Panc1 (cell line): ENCODE measurements around the gene KLHDC10. TPM values are rescaled to one million over a fixed set of nuclear protein-coding genes. Genes with fewer than 3 reads are reported as not detected.

ENCODE experiments used
- ATAC-seq: fragments of 200-7000 bp; cut with Tn5 transposase; 2 replicates; pipeline ENCODE4 v1.9.1; 2020; ENCODE audit warnings: mild to moderate bottlenecking, moderate library complexity
- BruUV-seq: library from RNA; stranded (reverse); fragments of 400-500 nt; replicated peaks from 2 replicates; lab custom pipeline; 2021; lab: Mats Ljungman, UMichigan
- CTCF ChIA-PET: fragments of 300-600 bp; sonication (Branson Sonifier 250); formaldehyde crosslinking; loops from one replicate; lab custom pipeline; 2022; ENCODE audit warnings: antibody characterized with exemption; lab: Charles Lee
- POLR2A ChIA-PET: fragments of 300-600 bp; sonication (Branson Sonifier 250); formaldehyde crosslinking; loops from one replicate; lab custom pipeline; 2022; ENCODE audit warnings: antibody characterized with exemption; lab: Charles Lee
- DNase-seq: peaks from one replicate; pipeline ENCODE4 v3.0.0-alpha.2; 2010; ENCODE audit warnings: low read depth, low spot score
- H3K27ac ChIP-seq: 2 replicates; pipeline ENCODE4 v1.5.1; 2011; ENCODE audit warnings: mild to moderate bottlenecking, low read length, inconsistent platforms
- H3K27me3 ChIP-seq: fragments of 200-500 bp; sonication (Bioruptor generic); 2 replicates; pipeline ENCODE4 v1.6.0; 2014; ENCODE audit warnings: low read length, inconsistent platforms; ENCODE audit not compliant: control insufficient read depth, insufficient read depth
- H3K36me3 ChIP-seq: fragments of 200-500 bp; sonication (Bioruptor generic); 2 replicates; pipeline ENCODE4 v1.5.1; 2014; ENCODE audit warnings: inconsistent platforms, mild to moderate bottlenecking, low read length, moderate library complexity; ENCODE audit not compliant: control insufficient read depth, insufficient read depth
- H3K4me1 ChIP-seq: 2 replicates; pipeline ENCODE4 v1.5.1; 2011; ENCODE audit warnings: inconsistent platforms, mild to moderate bottlenecking, low read length, moderate library complexity; ENCODE audit not compliant: control insufficient read depth, insufficient read depth
- H3K4me3 ChIP-seq, 2 experiments: 2 replicates each; pipeline ENCODE4 v1.5.1; 2011 to 2012; ENCODE audit warnings: low read depth in 2 of 2, low read length in 2 of 2, mild to moderate bottlenecking in 2 of 2, inconsistent platforms in 1 of 2, moderate library complexity in 1 of 2
- H3K9me3 ChIP-seq: fragments of 200-500 bp; sonication (Bioruptor generic); 2 replicates; pipeline ENCODE4 v1.5.1; 2014; ENCODE audit warnings: low read depth, mild to moderate bottlenecking, inconsistent platforms, low read length, moderate library complexity; ENCODE audit not compliant: control insufficient read depth, insufficient read depth
- POLR2AphosphoS5 ChIP-seq: IDR thresholded peaks from 2 replicates; pipeline ENCODE4 v1.6.1; 2012; ENCODE audit warnings: mild to moderate bottlenecking, low read depth, low read length, moderate library complexity
- SIN3A ChIP-seq: IDR thresholded peaks from 2 replicates; pipeline ENCODE4 v1.6.1; 2012; ENCODE audit warnings: low read depth, mild to moderate bottlenecking, low read length, moderate library complexity, borderline replicate concordance; ENCODE audit not compliant: insufficient read depth
- TCF7L2 ChIP-seq: IDR thresholded peaks from 2 replicates; pipeline ENCODE4 v1.6.1; 2011; ENCODE audit warnings: mild to moderate bottlenecking, low read depth, low read length, inconsistent platforms
- in situ Hi-C: cut with HindIII; loops from 2 replicates; pipeline ENCODE4 v1.10.0; 2016; ENCODE audit warnings: low sequenced_read_pairs, low pct_unique_long_range_greater_than_20kb
- intact Hi-C: fragments of 100-400 bp; cut with micrococcal nuclease; formaldehyde crosslinking; loops from one replicate; pipeline ENCODE4 v1.10.0; 2022; ENCODE audit not compliant: unreplicated experiment
- total RNA-seq: library from RNA; stranded (reverse); gene quantifications from one replicate; pipeline ENCODE4 v1.2.1, GENCODE V29; 2021; ENCODE audit not compliant: unreplicated experiment
- TF ChIP-seq, protein P1 (sequence below): fragments of 450-650 bp; IDR thresholded peaks from 2 replicates; pipeline ENCODE4 v1.5.1; 2017; ENCODE audit warnings: mild to moderate bottlenecking
- TF ChIP-seq, protein P2 (sequence below), 2 experiments: IDR thresholded peaks; 2 replicates each; pipeline ENCODE4 v1.6.1; 2011 to 2012; ENCODE audit warnings: low read depth in 2 of 2, control low read depth in 1 of 2, low read length in 1 of 2, mild to moderate bottlenecking in 1 of 2, moderate library complexity in 1 of 2; ENCODE audit not compliant: insufficient read depth in 1 of 2

KLHDC10 gene
- total RNA-seq, 1 experiment from 2014 or later, result 26.7 TPM

DNA sequence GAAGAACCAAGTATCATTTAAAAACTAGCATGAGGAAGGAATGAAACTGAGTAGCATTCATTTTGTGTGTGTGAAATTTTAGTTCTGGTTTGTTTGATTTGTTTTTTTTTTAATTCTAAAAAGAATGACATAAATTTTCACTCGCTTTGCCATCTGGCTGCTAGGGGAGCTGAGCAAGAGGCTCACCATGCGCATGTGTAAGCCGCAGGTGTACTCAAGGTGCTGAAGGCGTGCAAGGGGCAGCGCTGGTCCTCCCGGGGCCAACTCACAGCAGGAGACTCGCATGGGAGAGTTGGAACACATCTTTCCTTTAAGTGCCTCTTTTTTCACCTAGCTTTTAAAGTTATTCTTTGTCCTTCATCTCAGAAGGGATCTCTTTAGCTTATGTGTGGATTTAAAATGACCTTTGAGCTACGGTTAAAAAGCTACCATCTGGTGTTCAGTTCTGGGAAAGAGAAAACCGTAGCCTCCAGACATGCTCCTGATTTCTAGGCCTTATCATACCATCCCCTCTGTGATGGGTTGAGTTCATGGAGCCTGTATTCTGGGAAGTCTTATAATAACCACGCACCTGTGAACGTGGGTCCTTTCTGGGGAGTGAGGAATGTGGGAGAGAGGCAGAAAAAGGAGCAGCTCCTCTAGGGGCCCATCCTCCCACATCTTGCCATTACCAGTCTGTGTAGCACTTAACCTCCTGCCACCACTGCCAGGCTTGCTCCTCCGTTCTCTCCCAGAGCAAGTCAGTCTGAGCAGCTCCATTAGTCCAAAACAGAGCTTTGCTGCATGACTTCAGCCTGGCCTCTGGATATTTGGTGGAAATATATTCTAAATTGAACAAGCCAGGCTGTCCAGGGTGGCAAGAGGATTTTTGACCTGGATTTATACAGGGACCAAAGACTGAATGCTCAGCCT, 61.9 kb downstream of the KLHDC10 start:
- CTCF ChIA-PET, result no interaction called here
- intact Hi-C loops, result no loop called here
- Histone ChIP-seq H3K4me3 (no peak overlapping the region), H3K9me3 (no peaks in the 10 kb centered on the region), H3K4me1 (0 out of 2 replicates have a peak, but pooled peaks cover 4% of the 10 kb centered on the region), H3K36me3 (peaks cover 16% of the 10 kb centered on the region), H3K27me3 (no peaks in the 10 kb centered on the region), H3K27ac (no peak overlapping the region)
- DNase-seq, result no peak
- in situ Hi-C loops, result no loop called here
- ATAC-seq, result no peak
- no TSS peak for BruUV-seq
- TF ChIP-seq, protein P1, sequence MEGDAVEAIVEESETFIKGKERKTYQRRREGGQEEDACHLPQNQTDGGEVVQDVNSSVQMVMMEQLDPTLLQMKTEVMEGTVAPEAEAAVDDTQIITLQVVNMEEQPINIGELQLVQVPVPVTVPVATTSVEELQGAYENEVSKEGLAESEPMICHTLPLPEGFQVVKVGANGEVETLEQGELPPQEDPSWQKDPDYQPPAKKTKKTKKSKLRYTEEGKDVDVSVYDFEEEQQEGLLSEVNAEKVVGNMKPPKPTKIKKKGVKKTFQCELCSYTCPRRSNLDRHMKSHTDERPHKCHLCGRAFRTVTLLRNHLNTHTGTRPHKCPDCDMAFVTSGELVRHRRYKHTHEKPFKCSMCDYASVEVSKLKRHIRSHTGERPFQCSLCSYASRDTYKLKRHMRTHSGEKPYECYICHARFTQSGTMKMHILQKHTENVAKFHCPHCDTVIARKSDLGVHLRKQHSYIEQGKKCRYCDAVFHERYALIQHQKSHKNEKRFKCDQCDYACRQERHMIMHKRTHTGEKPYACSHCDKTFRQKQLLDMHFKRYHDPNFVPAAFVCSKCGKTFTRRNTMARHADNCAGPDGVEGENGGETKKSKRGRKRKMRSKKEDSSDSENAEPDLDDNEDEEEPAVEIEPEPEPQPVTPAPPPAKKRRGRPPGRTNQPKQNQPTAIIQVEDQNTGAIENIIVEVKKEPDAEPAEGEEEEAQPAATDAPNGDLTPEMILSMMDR, result no peak
- TF ChIP-seq TCF7L2 (no peak), SIN3A (no peak), POLR2AphosphoS5 (no peak)
- TF ChIP-seq, protein P2, sequence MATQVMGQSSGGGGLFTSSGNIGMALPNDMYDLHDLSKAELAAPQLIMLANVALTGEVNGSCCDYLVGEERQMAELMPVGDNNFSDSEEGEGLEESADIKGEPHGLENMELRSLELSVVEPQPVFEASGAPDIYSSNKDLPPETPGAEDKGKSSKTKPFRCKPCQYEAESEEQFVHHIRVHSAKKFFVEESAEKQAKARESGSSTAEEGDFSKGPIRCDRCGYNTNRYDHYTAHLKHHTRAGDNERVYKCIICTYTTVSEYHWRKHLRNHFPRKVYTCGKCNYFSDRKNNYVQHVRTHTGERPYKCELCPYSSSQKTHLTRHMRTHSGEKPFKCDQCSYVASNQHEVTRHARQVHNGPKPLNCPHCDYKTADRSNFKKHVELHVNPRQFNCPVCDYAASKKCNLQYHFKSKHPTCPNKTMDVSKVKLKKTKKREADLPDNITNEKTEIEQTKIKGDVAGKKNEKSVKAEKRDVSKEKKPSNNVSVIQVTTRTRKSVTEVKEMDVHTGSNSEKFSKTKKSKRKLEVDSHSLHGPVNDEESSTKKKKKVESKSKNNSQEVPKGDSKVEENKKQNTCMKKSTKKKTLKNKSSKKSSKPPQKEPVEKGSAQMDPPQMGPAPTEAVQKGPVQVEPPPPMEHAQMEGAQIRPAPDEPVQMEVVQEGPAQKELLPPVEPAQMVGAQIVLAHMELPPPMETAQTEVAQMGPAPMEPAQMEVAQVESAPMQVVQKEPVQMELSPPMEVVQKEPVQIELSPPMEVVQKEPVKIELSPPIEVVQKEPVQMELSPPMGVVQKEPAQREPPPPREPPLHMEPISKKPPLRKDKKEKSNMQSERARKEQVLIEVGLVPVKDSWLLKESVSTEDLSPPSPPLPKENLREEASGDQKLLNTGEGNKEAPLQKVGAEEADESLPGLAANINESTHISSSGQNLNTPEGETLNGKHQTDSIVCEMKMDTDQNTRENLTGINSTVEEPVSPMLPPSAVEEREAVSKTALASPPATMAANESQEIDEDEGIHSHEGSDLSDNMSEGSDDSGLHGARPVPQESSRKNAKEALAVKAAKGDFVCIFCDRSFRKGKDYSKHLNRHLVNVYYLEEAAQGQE (IDR thresholded peaks at IDR 0.05; ENCODE audit: insufficient read depth in 1 of 2, low read depth in 2 of 2, low read length in 1 of 2), result no peak
- POLR2A ChIA-PET, result no interaction called here

DNA sequence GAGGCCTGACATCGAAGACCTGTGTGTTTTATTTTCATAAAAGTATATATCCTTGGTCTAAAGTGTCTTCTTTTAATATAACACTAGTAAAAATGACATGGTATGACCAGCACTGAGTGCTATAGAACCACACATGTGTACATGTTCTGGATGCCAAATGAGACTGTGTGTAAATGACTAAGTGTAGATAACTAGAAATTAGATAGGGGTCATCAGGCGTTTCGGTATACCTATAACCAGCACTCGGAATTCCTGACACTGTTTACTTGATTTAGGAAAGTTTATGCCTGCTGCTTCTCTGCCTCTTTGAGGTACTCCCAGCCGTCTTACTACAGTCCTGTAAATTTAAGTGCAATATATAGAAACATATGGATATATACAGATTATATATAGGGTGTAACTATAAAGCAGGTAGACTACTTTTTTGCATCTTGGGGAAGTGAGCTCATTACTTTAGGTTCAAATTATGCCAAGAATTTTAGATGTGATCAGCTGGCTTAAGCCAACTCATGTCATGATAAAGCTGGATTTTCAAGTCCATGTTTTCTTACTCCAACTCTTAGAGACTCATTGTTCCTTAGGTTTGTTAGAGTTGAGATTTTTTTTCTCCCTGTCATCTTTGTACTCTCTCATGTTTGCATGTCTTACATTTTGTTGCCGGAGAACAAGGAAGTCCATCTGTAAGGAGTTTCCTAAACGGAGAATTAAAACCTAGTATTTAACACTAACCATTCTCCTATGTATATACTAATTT, 62.9 kb downstream of the KLHDC10 start:
- no peak overlapping the region for H3K4me3 ChIP-seq
- H3K36me3 ChIP-seq, result peaks cover 16% of the 10 kb centered on the region; the same call in 1 of the 2 replicates
- ChIA-PET CTCF (no interaction called here), POLR2A (no interaction called here)
- no peaks in the 10 kb centered on the region for H3K9me3 ChIP-seq
- no peak for TF ChIP-seq POLR2AphosphoS5
- TF ChIP-seq, protein P1, result no peak
- TF ChIP-seq, protein P2 (IDR thresholded peaks at IDR 0.05; ENCODE audit: insufficient read depth in 1 of 2, low read depth in 2 of 2, low read length in 1 of 2), result no peak
- TF ChIP-seq SIN3A, result no peak
- no peak for TF ChIP-seq TCF7L2
- DNase-seq (no peak), ATAC-seq (no peak)
- H3K27ac ChIP-seq, result no peak overlapping the region
- intact Hi-C loops, result no loop called here
- no peaks in the 10 kb centered on the region for H3K27me3 ChIP-seq
- in situ Hi-C loops, result no loop called here
- no peaks in the 10 kb centered on the region for H3K4me1 ChIP-seq
- no TSS peak for BruUV-seq
